HG02610 (cell line): ENCODE data around the gene MED15.
"Not testable (repeated sequence)": the region's sequence is repeated elsewhere in the genome, so short reads cannot be mapped to it uniquely, and the experiment has no call there.

Source experiments
- ATAC-seq: cut with Tn5 transposase; IDR thresholded peaks from one replicate; pipeline ENCODE4 v1.9.1; 2021; ENCODE audit warnings: mild to moderate bottlenecking, moderate library complexity; ENCODE audit not compliant: unreplicated experiment

Gene MED15

DNA sequence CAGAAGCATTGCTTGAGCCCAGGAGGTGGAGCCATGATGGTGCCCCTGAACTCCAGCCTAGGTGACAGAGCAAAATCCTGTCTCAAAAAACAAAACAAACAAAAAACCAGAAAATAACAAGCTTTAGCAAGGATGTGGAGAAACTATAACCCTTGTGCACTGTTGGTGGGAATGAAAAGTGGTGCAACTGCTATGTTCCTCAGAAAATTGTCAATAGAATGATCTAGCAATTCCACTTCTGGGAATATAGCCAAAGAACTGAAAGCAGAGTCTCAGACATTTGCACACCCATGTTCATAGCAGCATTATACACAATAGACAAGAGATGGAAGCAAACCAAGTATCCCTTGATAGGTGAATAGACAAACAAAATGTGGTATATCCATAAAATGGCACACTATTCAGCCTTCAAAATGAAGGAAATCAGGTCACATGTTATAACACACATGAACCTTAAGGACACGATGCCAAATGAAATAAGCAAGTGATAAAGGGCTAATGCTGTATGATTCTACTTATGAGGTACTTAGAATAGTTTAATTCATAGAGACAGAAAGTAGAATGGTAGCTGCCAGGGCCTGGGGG is 27.7 kb upstream of the MED15 start:
- no peak for ATAC-seq

DNA sequence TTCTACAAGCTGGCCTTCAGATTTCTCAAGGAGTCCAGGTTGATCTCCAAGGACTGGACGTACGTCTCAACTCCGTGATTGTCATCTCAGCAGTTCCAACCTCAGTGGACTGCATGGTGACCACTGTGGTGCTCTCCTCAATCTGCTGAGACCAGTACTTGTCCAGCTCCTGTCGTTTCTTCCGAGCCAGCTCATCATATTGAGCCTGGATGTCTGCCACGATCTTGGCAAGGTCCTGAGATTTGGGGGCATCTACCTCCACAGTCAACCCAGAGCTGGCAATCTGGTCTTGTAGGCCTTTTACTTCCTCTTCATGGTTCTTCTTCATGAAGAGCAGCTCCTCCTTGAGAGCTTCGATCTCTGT is 24.3 kb upstream of the MED15 start:
- ATAC-seq: not testable (repeated sequence)

DNA sequence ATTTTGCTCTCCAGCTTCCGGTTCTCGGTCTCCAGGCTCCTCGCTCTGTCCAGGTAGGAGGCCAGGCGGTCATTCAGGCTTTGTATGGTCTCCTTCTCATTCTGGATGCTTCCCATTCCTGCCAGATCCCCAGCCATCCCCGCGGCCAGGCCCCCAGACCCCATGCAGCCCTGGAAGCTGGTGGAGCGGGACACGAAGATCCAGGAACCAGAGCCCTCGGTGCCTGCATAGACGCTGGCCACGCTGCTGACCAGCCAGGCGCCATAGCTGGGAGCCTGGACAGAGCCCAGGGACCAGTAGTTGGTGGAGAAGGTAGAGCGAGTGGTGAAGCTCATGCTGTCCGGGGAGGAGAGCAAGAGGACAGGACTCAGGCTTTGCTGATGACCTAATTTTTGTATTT is 23.6 kb upstream of the MED15 start:
- no peak for ATAC-seq

DNA sequence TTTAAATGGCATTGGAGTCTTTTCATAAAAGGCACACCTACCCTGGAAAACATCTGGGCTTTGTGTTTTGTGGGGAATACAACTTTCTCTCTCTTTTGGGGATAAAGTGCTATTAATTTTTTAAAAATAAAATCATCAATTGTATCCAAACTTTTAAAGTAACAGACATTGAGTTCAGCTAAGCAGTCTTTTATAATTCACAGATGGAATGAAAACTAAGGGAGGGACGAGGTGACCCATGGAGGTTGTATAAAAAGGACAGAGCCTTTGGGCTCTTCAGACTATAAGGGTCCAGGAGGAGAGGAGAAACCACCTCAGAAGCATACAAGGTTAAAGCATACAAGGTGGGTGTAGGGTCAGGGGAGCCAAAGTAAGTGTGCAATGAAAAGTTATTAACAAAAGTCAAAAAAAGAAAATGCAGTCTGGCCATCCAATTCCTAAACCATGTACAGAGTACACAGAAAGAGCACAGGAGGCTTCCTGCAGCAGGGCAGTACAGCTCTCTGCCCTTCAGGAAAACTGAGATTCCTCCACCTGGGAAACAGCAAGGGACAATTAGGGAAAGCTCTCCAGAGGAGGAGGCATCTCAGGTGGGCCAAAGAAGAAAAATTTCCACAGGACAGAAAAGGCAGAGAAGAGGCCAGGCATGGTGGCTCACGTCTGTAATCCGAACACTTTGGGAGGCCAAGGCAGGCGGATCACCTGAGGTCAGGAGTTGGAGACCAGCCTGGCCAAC is 22.3 kb upstream of the MED15 start:
- no peak for ATAC-seq

DNA sequence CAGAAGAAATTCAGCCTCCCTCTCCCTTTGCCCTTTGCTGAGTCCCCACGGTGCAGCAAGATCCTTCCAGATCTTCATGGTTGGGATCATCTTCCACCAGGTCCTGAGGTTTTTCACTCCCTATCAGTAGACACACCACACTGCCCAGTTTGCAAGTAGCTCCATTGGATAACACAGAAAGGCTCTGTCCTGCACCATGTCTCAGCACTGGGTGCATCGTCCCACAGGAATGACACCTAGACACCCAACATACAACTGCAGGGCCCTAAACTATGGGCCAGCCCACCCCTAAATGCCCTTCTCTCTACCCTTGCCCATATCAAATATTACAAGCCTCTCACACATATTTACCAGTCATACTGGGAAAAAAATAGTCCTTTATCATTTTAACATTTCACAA is 21.2 kb upstream of the MED15 start:
- no peak for ATAC-seq

DNA sequence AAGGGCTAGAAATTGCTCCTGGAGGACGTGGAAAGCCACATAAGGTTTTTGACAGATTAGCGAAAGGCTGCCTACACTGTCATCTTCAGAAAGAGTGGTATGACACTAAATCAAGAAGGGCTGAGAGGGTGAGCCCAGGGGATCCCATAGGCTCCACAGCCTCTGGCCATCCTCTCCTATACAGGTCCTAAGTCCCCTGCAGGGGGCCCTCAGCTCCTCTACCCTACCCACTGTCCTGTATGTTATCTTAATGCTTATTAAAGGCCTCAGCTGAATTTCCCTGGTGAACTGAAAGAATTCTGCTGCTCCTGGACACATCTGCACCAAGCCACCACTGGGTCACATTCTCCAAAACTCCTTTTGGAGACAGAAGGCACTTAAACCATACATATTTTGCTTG is 19.7 kb upstream of the MED15 start:
- no peak for ATAC-seq

DNA sequence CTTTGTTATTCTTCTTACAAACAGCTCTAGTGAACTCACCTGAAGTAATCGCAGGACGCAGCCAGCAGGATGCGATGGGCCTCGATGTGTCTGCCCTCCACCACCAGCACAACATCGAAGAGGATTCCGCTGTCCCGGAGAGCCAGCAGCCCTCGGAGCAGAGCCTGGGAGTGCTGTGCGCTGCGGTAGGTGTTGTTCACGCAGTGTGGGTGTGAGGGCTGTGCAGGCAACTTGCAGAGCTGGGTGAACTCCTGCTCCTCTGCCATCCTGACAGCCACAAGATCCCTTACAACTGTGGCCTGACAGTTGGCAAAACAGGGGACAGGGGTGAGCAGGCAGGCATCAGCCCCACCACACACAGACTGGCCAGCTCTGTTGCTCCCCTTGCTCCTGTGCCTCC is 18.5 kb upstream of the MED15 start:
- ATAC-seq: no peak

DNA sequence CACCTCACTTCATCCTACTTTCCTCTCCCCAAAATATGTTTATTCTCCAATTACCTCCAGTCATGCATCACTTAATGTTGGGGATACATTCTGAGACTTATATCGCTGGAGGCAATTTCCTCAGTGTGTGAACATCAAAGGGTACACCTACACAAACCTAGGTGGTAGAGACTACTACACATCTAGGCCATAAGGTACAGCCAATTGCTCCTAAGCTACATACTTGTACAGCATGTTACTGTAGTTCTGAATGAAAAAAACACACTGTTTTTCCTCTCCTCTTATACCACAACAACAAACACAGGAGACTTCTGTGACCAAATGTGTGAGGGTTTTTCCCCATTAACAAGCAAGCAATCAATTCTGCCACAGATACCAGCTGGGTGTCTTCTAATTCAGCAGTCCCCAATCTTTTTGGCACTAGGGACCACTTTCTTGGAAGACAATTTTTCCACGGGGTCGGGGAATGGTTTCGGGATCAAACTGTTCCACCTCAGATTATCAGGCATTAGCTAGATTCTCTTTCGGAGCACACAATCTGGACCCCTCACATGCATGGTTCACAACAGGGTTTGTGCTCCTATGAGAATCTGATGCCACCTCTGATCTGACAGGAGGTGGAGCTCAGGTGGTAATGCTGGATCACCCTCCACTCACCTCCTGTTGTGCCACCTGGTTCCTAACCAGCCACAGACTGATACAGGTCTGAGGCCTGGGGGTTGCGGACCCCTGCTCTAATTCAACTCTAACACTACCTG is 17.0 kb upstream of the MED15 start:
- no peak for ATAC-seq

DNA sequence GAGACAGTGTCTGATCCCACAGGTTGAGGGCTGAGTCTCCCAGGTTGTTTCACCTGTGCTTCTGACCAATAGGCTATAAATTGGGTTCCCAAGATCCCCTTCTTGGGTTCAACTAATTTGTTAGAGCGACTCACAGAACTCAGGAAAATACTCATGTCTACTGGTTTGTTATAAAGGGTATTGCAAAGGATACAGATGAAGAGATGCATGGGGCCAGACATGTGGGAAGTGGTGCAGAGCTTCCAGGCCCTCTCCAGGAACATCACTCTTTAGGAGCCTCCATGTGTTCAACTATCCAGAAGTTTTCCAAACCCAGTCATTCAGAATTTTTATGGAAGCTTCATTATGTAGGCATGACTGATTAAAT is 16.5 kb upstream of the MED15 start:
- no peak for ATAC-seq

DNA sequence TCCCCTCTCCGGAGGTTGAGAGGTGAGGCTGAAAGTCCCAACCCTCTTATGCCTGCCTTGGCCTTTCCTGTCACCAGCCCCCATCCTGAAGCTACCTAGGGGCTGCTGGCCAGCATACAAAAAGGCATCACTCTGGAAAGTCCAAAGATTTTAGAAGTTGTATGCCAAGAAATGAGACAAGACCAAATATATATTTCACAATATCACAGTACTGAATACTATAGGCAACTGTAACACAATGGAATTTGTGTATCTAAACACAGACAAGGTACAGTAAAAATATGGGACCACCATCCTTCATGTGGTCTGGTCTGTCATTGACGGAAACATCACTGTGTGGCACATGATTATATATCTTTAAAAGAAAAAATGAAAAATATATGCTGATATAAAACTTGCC is 16.1 kb upstream of the MED15 start:
- ATAC-seq: no peak

DNA sequence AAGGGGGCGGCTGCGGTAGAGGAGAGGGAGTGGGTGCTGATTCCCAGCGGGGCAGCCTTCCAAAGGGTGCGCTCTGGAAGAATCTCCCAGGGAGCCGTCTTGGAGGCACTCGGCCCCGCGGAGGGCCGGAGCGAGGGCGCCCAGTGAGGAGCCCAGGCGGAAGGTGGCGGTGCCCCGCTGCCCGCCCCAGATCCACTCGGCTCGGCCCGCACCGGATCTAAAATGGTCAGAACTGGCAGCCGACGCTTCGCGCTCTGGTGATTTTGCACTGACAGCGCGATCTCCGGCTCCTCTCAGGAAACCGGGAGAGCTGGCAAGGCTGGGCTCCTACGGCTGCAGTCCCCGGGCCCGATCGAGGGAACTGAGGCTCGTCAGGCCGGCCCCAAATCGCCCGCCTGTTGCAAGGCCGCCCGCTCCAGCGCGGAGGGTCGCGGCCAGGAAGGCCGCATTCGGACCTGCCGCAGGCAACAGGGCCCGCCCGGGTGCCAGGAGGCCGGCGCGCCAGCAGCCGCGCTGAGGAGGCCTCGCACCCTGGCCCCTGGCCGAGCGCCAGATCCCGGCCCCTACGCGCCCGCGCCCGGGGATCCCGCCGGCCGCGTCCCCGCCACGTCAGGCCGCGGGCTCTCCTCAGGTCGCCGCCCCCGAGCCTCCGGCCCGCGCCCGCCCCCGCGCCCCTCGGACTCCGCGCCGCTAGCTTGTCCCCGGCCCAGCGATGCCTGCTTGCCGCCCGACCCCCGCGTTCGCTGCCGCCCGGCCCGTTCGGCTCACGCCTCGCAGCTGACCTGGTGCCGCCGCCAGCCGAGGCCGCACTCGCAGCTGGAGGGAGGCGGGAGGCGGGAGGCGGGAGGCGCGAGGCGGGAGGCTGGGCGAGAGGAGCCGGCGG is 12.2 kb upstream of the MED15 start, which contains the start of gene KLHL22:
KLHL22 (minus strand) TSS at position 818 of the 883 bp plus-strand sequence. CDS start 6,584 bp downstream, outside the sequence.
- ATAC-seq: peak; percentile 19

DNA sequence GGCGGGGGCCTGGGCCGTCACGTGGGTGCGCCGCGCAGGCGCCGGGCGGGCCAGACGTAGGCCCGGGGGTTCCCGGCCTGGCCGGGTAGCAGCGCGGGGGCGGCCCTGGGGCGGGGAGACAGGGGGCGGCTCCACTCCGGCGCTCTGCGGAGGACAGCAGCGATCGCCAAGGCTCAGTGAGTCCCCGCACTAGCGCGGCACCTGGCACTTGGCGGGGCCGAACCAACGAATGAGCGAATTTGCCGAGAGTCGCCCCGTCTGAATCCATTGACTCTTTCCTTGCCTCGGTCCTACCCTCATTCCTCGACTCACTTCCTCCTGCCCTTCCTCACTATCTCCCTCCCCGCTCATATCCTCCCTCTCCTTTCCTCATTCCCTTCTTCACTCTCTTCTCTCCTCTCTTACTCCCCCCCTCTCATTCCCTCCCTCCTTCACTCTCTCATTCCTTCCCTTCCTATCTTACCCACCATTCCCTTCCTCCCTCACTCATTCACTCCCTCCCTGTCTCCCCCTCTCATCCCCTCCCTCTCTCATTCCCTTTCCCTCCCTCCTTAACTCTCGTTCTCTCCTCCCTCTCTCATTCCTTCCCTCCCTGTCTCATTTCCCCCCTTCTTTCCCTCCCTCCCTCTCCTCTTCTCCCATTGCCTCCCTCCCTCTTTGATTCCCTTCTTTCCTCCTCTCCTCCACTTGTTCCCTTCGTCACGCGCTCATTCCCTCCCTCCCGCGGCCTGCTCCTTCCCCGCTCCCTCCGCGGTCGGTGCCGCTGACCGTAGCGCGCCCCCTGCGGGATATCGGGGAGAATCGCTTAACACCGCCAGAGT is 11.3 kb upstream of the MED15 start:
- ATAC-seq: peak; percentile 74

DNA sequence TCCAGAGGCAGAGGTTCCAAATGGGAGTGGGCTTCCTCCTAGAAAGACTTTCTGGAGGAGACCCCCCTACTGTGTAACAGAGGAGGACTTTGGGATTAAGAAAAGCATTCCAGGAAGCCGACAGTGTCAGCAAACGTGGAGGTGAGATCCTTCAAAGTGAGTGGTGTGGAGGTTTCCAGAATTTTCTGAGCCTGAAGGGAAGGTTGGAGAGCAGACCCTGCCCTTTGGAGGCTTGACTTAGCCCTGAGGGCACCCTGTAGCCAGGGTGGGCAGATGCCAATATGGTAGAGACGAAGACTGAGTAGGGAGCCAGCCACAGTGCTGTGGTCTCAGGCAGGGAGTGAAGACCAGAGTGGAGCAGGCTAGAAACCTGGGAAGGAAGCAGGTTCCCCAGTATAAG is 10.0 kb upstream of the MED15 start:
- ATAC-seq: no peak

DNA sequence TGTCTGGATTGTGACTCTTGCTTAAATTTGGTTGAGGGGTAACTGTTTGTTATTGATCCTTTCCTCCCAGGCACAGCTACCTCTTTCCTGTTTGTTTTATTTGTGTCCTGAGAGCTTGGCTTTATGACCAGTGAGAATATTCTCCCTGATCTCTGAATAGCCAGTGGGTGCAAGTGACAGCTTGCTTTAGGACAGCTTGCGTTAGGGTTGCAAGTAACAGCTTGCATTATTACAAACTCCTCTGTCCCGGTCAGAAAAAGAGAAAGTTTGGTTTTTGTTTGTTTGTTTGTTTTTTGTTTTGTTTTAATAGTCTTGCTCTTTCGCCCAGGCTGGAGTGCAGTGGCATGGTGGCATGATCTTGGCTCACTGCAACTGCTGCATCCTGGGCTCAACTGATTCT is 8.5 kb upstream of the MED15 start:
- ATAC-seq: no peak

DNA sequence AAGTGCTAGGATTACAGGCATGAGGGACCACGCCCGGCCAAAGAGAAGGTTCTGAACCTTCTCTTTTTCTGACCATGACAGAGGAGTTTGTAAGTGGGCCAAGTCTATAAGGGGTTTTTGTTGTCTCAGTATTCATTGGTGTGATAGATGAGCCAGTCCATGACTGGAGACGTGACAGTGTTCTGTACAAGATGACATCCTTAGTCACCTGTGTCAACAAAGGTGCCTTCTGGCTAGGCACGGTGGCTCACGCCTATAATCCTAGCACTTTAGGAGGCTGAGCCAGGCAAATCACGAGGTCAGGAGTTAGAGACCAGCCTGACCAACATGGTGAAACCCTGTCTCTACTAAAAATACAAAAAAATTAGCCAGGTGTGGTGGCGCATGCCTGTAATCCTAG is 7.6 kb upstream of the MED15 start:
- ATAC-seq: no peak

DNA sequence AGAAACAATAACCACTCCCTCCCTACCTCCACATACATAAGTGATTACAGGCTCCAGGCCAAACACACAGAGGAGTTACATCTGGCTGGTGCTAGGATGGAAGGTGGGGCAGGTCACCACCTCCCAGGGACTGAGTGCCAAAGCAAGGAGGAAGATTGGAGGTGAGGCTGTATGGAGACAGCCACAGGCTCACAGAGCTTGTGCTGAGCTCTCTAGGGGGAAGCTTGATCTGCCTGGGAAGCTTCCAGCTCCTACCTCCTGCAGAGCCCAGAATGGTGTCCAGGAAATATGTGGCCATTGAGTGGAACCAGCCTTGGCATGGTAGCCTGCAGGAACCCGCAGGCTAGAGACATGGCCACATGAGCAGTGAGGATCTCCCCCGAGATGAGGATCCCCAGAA is 3.6 kb upstream of the MED15 start:
- no peak for ATAC-seq

DNA sequence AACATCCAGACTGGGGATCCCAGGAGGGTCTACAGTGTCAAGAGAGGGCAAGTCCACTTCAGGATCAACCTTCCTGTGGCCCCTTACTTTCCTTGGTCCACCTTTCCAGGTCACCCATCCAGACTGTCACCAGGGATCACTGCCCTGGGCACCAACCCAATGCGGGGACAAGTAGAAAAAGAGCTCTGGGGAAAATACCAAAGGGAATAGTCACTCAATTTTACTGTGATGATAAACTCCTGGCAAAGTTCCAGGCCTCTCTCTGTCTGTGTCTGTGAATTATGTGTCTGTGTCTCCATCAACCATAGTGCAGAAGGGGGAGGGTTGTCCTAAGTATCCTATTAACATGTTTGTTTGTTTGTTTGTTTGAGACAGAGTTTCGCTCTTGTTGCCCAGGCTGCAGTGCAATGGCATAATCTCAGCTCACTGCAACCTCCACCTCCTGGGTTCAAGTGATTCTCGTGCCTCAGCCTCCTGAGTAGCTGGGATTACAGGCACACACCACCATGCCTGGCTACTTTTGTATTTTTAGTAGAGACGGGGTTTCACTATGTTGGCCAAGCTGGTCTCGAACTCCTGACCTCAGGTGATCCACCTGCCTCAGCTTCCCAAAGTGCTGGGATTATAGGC is 3.0 kb upstream of the MED15 start:
- not testable (repeated sequence) for ATAC-seq

DNA sequence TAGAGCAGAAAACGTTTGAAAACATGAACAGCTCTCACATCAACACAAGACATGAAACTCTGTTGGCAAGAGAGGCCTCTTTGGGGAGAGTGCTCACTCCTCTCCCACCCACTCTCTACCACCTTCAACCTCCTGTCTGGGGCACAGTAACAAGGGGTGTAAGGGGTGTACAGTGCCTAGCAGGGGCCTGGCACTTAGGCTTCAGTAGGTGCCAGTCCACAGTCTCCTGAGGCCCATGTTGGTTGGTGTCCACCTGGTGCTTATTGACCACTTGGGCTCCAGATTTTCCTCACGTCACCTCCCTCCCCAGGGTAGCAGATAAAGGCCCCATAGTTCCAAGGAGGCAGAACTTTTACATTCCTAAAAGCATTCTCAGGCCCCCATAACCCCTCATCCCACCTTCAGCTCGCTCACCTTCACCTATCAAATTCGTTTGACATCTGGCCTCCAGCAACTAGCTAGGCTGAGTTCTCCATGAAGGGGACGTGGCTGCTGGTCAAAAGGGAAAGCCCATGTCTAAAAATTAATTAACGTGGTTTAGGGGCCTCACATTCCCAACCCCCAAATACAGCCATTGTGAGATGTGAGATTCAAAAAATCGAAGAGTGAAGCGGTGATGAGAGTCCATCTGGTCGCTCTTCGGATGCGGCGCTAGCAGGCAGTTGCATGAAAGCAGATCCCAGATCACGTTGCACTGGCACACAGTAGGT is 712 bp upstream of the MED15 start:
- ATAC-seq: no peak

DNA sequence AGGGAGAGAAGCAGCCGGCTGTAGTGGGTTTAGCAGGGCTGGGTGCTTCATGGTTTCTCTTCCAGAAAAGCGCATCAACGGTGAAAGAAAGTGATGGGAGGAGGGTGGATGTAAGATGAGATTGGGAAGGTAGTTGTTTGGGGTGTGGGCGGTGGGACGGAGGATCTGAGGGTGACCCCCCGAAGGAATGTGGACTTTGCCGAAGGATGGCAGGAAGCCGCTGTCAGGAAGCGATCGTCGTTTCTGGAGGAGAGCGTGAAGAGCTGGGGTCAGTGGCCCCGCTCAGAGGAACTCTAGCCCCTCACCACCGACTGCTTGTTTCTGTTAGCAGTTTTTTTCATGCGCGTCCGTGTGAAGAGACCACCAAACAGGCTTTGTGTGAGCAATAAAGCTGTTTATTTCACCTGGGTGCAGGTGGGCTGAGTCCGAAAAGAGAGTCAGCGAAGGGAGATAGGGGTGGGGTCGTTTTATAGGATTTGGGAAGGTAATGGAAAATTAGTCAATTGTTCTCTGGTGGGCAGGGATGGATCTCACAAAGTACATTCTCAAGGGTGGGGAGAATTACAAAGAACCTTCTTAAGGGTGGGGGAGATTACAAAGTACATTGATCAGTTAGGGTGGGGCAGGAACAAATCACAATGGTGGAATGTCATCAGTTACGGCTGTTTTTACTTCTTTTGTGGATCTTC is 801 bp downstream of the MED15 start:
- not testable (repeated sequence) for ATAC-seq
